ENCODE measurements around the gene CHEK1. TPM values are rescaled to one million over a fixed set of nuclear protein-coding genes. Genes with fewer than 3 reads are reported as not detected.

Gene CHEK1
- total and polyA plus RNA-seq, 9 of the 15 experiments (the other 6 are each of a cell fraction or from before 2014, with no cell fraction given) = 62.6 to 108 (median 87.5) TPM

GRCh38 chr11:125593114-125593820 is 31.7 kb upstream of the CHEK1 start (continued):
- no peak for TF ChIP-seq ILK (tag; IDR thresholded peaks at IDR 0.05; ENCODE audit: borderline replicate concordance, low read depth)
- TF ChIP-seq FOXP1 (CRISPR knock-in tag; IDR thresholded peaks at IDR 0.05) = no peak
- TF ChIP-seq MLLT1 (IDR thresholded peaks at IDR 0.05) = peak; percentile 73 to 80; a peak in 3 of 4 replicates
- no peak for TF ChIP-seq CGGBP1 (CRISPR knock-in tag; IDR thresholded peaks at IDR 0.05)
- TF ChIP-seq NBN (IDR thresholded peaks at IDR 0.05; ENCODE audit: low read depth) = peak; percentile 35; the same call in 1 of the 2 replicates
- TF ChIP-seq POLR3G (IDR thresholded peaks at IDR 0.05; ENCODE audit: extremely low read depth, insufficient read length, insufficient replicate concordance) = no peak
- peak; percentile 54; the same call in 1 of the 2 replicates for TF ChIP-seq SMARCE1 (IDR thresholded peaks at IDR 0.05)
- TF ChIP-seq MCM7 (IDR thresholded peaks at IDR 0.05) = 0 out of 4 replicates have a peak, but pooled peaks of 1 of the 2 experiments have one; percentile 59
- no peak for TF ChIP-seq CHCHD3 (CRISPR knock-in tag; IDR thresholded peaks at IDR 0.05)
- 0 out of 2 replicates have a peak, but pooled peaks have one; percentile 36 for TF ChIP-seq KAT7 (CRISPR knock-in tag; IDR thresholded peaks at IDR 0.05; ENCODE audit: borderline replicate concordance)
- TF ChIP-seq HMBOX1 (IDR thresholded peaks at IDR 0.05) = peak; percentile 63
- TF ChIP-seq DPF2 (IDR thresholded peaks at IDR 0.05) = peak; percentile 52; the same call in 1 of the 2 replicates
- no peak for TF ChIP-seq ELK1 (CRISPR knock-in tag; IDR thresholded peaks at IDR 0.05)
- TF ChIP-seq ZNF639 (CRISPR knock-in tag; conservative IDR thresholded peaks at IDR 0.05 in 1 of 2, IDR thresholded peaks at IDR 0.05 in 1 of 2) = no peak
- no peak for TF ChIP-seq FOXP4 (CRISPR knock-in tag; IDR thresholded peaks at IDR 0.05; ENCODE audit: borderline replicate concordance)
- TF ChIP-seq BRD4 (IDR thresholded peaks at IDR 0.05) = no peak
- peak; percentile 58; the same call in 1 of the 2 replicates for TF ChIP-seq EHMT2 (IDR thresholded peaks at IDR 0.05)
- TF ChIP-seq E2F5 (CRISPR knock-in tag; IDR thresholded peaks at IDR 0.05) = no peak
- no peak for TF ChIP-seq ZNF253 (CRISPR knock-in tag; conservative IDR thresholded peaks at IDR 0.05)
- TF ChIP-seq KDM1A (IDR thresholded peaks at IDR 0.05) = no peak
